Measurements from ENCODE around the gene ACRBP.

ACRBP gene

DNA sequence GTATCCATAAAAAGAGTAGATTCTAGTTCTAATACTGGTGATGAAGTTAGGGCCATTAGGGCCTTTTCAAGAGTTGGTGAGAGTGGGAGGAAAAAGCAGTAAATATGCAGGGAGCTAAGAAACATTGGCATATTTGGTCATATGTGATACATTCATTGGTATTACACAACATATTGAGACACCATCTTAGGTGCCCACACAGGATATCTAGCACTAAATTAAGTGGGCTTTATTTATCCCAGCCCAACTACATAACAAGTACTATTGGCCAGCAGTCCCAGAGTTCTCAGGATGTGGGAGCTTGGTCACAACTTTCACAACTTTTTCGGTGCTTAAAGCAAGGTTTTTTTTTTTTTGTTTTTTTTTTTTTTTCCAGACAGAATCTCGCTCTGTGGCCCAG is 17.7 kb upstream of the ACRBP start:
- TF ChIP-seq, protein P1, sequence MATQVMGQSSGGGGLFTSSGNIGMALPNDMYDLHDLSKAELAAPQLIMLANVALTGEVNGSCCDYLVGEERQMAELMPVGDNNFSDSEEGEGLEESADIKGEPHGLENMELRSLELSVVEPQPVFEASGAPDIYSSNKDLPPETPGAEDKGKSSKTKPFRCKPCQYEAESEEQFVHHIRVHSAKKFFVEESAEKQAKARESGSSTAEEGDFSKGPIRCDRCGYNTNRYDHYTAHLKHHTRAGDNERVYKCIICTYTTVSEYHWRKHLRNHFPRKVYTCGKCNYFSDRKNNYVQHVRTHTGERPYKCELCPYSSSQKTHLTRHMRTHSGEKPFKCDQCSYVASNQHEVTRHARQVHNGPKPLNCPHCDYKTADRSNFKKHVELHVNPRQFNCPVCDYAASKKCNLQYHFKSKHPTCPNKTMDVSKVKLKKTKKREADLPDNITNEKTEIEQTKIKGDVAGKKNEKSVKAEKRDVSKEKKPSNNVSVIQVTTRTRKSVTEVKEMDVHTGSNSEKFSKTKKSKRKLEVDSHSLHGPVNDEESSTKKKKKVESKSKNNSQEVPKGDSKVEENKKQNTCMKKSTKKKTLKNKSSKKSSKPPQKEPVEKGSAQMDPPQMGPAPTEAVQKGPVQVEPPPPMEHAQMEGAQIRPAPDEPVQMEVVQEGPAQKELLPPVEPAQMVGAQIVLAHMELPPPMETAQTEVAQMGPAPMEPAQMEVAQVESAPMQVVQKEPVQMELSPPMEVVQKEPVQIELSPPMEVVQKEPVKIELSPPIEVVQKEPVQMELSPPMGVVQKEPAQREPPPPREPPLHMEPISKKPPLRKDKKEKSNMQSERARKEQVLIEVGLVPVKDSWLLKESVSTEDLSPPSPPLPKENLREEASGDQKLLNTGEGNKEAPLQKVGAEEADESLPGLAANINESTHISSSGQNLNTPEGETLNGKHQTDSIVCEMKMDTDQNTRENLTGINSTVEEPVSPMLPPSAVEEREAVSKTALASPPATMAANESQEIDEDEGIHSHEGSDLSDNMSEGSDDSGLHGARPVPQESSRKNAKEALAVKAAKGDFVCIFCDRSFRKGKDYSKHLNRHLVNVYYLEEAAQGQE (IDR thresholded peaks at IDR 0.05; ENCODE audit: insufficient read depth in 1 of 2, low read depth in 2 of 2, low read length in 2 of 2), result no peak
- peak; percentile 19; the same call in 1 of the 2 replicates for TF ChIP-seq POLR2AphosphoS5 (IDR thresholded peaks at IDR 0.05; ENCODE audit: low read depth, low read length)

DNA sequence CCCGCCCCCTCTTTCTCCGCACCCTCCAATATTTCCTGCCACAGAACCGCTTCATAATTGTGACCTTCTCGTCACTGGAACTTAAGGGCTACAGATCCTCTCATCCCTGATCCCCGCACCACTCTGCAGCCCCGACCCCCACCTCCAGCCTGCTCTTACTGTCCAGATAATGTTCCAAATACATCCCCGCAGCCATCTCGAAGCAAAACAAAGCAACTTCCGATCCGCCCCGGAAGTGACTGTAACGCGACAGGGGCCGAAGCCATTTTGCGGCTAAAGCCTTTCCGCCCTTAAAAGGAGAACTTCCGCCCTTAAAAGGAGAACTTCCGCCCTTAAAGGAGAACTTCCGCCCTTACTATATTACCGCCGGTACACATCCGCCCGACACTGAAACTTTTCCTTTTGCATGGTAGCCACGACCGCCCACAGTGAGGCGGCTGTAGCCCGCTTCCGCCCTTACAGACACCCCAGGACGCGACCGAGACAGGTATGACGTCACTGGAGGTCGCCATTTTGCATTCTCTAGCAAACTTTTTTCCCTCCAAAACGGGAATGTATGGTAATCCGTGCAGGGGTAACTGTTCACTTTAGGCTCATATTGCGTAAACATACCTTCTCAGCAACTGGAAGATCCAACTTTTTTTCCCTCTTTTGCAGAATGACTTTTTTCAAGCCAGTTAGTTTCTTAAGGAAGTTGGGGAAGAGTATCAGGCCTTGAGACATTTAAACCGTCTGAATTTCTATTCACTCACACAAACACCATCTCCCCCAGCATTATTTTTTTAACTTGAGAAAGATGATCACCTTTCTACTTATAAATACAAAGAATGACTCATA is 15.9 kb upstream of the ACRBP start, which contains the start of gene ING4:
Gene ING4, minus strand, starts transcription at position 214 of the 837 bp plus-strand sequence. Its CDS starts 18 bp downstream, at position 196.
- TF ChIP-seq FOXP2 (optimal IDR thresholded peaks at IDR 0.05; ENCODE audit: borderline replicate concordance, extremely low read depth, extremely low read length, insufficient read depth) (peak; percentile 53), SIN3A (IDR thresholded peaks at IDR 0.05; ENCODE audit: borderline replicate concordance, insufficient read depth, low read length) (peak; percentile 57; the same call in 1 of the 2 replicates), POLR2AphosphoS5 (IDR thresholded peaks at IDR 0.05; ENCODE audit: low read depth, low read length) (no peak; the same call in 1 of the 2 replicates), TAF1 (IDR thresholded peaks at IDR 0.05; ENCODE audit: borderline replicate concordance, insufficient read depth, low read length) (no peak; the same call in 1 of the 2 replicates)

DNA sequence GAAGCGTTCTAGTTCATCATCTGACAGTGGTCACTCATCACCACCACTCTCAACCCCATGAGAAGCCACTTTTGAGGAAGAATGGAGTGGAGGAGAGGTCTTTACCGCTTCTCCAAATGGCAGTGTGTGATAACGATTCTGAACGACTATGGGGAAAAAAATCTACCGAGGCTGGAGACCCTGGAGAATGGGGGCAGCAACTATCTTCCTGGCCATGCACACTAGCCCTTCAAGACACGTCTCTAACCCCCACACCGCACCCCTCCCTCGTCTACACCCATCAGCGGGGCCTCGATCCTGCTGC is 15.3 kb upstream of the ACRBP start:
- no peak for TF ChIP-seq SIN3A (IDR thresholded peaks at IDR 0.05; ENCODE audit: borderline replicate concordance, insufficient read depth, low read length)
- TF ChIP-seq POLR2AphosphoS5 (IDR thresholded peaks at IDR 0.05; ENCODE audit: low read depth, low read length), result no peak
- TF ChIP-seq FOXP2 (optimal IDR thresholded peaks at IDR 0.05; ENCODE audit: borderline replicate concordance, extremely low read depth, extremely low read length, insufficient read depth), result no peak
- TF ChIP-seq, protein P1 (IDR thresholded peaks at IDR 0.05; ENCODE audit: insufficient read depth in 1 of 2, low read depth in 2 of 2, low read length in 2 of 2), result no peak
- no peak for TF ChIP-seq TAF1 (IDR thresholded peaks at IDR 0.05; ENCODE audit: borderline replicate concordance, insufficient read depth, low read length)

DNA sequence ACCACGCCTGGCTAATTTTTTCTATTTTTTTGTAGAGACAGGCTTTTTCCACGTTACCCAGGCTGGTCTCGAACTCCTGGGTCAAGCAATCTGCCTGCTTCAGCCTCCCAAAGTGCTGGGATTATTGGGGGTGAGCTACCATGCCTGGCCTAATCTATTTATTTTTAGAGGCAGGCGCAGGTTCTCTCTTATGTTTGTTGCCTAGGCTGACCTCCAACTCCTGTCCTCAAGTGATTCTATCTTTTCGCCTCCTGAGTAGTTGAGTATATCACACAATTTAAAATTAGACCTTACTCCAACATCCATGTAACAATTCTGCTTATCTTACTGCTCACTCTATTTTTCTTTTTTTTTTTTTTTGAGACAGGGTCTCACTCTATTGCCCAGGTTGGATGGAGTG is 6.8 kb upstream of the ACRBP start:
- TF ChIP-seq POLR2AphosphoS5 (IDR thresholded peaks at IDR 0.05; ENCODE audit: low read depth, low read length) (no peak), SIN3A (IDR thresholded peaks at IDR 0.05; ENCODE audit: borderline replicate concordance, insufficient read depth, low read length) (no peak), FOXP2 (optimal IDR thresholded peaks at IDR 0.05; ENCODE audit: borderline replicate concordance, extremely low read depth, extremely low read length, insufficient read depth) (no peak), TAF1 (IDR thresholded peaks at IDR 0.05; ENCODE audit: borderline replicate concordance, insufficient read depth, low read length) (no peak)
- TF ChIP-seq, protein P1 (IDR thresholded peaks at IDR 0.05; ENCODE audit: insufficient read depth in 1 of 2, low read depth in 2 of 2, low read length in 2 of 2), result no peak

DNA sequence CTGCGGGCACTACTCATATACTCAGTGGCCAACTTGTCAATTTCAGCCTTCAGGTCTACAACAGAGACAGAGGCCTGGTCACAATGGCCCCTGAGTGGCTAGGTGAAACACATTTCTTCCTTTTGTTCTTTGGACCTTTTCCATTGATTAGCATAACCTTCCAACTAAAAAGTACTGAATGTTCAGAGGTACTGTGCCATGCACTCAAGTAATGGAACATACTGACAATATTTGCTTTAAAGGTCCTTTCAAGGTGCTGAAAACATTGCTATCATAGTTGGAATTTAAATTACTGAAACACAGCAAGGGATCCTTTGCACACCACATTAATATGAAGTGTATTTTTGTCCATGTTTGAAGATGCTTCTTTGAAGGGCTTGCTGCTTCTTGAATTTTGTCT is 6.1 kb upstream of the ACRBP start:
- TF ChIP-seq, protein P1 (IDR thresholded peaks at IDR 0.05; ENCODE audit: insufficient read depth in 1 of 2, low read depth in 2 of 2, low read length in 2 of 2), result no peak
- no peak for TF ChIP-seq FOXP2 (optimal IDR thresholded peaks at IDR 0.05; ENCODE audit: borderline replicate concordance, extremely low read depth, extremely low read length, insufficient read depth)
- no peak for TF ChIP-seq POLR2AphosphoS5 (IDR thresholded peaks at IDR 0.05; ENCODE audit: low read depth, low read length)
- no peak for TF ChIP-seq TAF1 (IDR thresholded peaks at IDR 0.05; ENCODE audit: borderline replicate concordance, insufficient read depth, low read length)
- no peak for TF ChIP-seq SIN3A (IDR thresholded peaks at IDR 0.05; ENCODE audit: borderline replicate concordance, insufficient read depth, low read length)

Data from PFSK-1 (cell line).